HTERT RPE-1 (cell line): ENCODE data around the gene BMS1.
"Not testable (repeated sequence)": the region's sequence is repeated elsewhere in the genome, so short reads cannot be mapped to it uniquely, and the experiment has no call there.

ENCODE experiments used
- in situ Hi-C: fragments of 300-500 bp; cut with MboI; formaldehyde crosslinking; loops from 4 replicates; pipeline ENCODE4 v1.14.3; 2020; ENCODE audit warnings: low sequenced_read_pairs

The BMS1 gene

GRCh38 chr10:42795701-42796100, 13.1 kb downstream of the BMS1 start:
- in situ Hi-C loops: no loop called here

GRCh38 chr10:42801135-42801534, 18.5 kb downstream of the BMS1 start:
- in situ Hi-C loops: no loop called here

DNA sequence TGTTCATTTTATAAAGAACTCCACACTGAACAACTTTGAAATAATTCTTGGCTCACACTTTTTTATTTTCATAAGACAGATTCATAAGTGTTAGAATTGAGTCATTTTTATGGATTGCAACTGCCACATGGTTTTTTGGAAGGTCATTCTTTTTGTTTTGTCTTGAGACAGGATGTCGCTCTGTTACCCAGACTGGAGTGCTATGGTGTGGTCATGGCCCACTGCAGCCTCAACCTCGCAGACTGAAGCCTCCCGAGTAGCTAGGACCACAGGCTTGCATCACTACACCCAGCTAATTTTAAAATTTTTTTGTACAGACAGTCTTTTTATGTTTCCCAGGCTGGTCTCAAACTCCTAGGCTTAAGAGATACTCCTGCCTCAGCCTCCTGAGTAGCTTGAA, 20.3 kb downstream of the BMS1 start:
- in situ Hi-C loops: no loop called here

DNA sequence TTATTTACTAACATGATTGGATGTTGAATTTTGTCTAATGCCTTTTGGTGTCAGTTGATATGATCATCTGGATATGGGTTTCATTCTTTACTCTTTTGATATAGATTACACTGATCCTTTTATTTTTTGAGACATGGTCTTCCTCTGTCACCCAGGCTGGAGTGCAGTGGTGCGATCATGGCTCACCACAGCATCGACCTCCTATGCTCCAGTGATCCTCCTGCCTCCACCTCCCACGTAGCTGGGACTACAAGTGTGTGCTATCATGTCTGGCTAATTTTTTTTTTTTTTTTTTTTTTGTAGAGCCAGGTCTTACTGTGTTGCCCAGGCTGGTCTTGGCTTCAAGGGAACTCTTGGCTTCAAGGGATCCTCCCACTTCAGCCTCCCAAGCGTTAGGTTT, 27.1 kb downstream of the BMS1 start:
- in situ Hi-C loops: no loop called here

- in situ Hi-C loops: no loop called here
Measured at GRCh38 chr10:42812028-42812427, 29.4 kb downstream of the BMS1 start.

DNA sequence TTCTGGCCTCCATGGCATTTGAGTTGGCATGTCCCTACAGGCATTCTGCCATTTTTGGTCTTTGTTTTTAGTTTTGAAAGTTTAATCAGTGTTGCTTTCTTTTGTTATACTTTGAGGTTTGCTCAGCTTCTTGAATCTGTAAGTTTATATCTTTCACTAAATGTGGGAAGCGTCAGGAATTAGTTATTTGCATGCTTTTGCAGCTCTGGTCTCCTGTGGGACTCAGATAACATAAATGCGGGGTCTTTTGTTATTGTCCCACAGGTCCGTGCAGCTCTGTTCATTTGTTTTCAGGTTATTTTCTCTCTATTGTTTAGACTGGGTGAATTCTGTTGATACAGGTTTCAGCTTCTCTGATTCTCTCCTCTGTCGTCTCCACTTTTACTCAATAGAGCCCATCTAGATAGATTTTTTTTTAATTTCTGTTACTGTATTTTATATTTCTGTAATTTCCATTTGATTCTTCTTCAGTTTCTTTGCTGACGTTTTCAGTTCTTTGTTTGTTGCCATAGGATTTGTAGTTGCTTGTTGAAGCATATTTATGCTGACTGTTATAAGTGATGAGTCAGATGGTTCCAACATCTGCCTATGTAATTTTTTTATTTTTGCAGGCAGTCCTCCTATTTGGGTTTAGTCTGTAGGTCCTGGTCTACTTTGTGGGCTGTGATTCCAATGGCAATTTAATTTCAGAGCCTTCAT, 31.5 kb downstream of the BMS1 start:
- in situ Hi-C loops: not testable (repeated sequence)

- in situ Hi-C loops: not testable (repeated sequence)
Measured at GRCh38 chr10:42816334-42816733, 33.7 kb downstream of the BMS1 start.

DNA sequence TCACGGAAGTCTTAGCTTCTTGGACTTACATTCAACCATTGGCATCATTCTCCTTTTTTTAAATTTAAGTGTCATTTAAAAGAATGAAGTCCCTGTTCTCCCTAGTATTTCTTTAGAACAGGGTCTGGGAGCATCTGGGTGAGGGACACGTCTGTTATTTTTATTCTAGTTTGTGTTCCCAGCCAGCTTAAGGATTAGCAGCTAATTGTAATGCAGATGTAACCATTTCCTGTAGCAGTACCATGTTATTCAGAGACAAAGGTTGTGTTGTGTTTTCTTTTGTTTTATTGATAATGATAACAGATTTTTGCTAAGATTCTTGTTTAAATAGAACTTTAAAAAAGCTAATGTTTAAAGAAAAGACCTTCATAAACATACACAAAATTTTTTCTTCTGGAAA, 34.3 kb downstream of the BMS1 start:
- in situ Hi-C loops: no loop called here

DNA sequence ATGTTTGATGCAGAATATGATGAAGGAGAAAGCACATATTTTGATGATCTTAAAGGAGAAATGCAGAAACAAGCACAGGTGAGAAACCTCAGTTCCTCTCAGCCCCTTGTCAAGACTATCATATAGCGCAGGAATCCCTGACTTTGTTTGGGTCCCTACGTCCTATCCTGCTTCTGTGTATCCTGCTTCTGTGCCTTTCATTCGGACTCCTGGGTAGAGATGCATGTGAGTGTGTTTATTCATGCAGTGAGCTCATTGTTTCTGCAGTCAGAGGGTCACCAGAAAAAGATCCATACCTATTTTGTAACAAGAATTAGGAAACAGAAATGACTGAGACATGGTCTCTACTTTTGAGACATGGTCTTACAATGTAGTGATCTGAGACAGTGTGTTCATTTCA, 34.8 kb downstream of the BMS1 start:
- in situ Hi-C loops: not testable (repeated sequence)

DNA sequence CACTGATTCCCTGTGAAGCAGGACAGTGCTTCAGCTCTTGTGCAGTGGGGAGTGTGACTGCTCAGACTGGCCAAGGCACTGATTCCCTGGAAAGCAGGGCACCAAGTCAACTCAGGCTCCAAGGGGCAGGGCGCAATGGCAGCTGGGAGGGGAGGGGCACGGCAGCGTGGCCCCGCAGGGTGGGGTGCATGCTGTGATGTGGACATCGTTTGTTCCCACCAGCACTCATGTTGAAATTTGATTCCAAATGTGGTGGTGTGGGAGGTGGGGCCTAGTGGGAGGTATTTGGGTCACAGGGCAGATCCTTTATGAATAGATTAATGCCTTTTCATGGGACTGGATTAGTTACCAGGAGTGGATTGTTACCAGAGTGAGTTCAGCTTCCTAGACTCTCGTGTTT, 44.2 kb downstream of the BMS1 start:
- in situ Hi-C loops: not testable (repeated sequence)

DNA sequence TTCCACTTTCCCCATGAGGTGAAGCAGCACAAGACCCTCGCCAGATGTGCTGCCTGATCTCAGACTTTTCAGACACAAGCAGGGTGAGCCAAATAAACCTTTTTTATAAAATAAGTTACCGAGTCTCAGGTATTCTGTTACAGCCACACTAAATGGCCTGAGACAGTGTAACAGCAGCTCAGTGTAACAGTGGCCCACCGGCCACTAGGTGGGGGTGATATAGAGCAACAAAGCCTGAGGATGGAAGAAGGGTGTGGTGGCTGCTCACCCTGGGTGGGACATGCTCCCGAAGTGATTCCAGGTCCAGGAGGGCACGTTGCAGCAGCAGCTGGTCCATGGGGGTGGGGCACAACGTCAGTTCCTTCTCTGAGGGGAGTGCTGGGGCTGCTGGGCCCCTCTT, 44.6 kb downstream of the BMS1 start:
- in situ Hi-C loops: no loop called here

GRCh38 chr10:42828391-42828790, 45.8 kb downstream of the BMS1 start:
- in situ Hi-C loops: not testable (repeated sequence)

DNA sequence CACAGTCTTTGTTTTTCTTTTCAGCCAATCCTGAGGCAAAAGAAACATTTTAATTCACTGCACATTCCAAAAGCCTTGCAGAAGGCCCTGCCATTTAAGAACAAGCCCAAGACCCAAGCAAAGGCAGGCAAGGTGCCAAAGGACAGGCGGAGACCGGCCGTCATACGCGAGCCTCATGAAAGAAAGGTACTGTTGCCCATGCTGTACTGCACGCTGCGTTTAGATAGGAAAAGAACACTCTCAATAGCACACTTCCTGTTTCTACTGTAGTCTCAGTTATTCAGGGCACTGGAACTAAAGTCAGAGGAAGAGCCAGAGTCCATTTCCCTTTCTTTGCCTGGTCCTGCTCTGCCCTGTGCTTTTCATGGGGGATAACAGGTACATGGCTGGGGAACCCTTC, 47.6 kb downstream of the BMS1 start:
- in situ Hi-C loops: no loop called here

DNA sequence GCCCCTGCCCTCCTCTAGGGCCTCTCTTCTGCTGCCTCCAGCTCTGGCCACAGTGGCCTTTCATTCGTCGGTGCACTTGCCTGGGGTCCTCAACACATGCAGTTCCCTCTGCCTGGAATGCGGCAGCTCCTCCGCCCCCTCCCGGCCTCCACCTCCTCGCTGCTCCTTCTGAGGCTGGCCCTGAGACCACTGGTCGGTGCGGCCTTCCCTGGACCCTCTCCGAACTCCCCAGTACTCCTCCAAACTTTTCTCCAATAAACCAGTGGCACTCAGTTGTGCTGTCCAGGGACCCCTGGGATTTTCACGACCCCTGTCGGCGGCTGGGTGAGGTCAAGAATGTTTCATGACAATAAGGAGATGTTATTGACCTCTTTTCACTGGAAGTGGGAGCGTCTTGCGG, 53.5 kb downstream of the BMS1 start:
- in situ Hi-C loops: no loop called here

GRCh38 chr10:42836771-42837468, 54.3 kb downstream of the BMS1 start:
- in situ Hi-C loops: no loop called here

DNA sequence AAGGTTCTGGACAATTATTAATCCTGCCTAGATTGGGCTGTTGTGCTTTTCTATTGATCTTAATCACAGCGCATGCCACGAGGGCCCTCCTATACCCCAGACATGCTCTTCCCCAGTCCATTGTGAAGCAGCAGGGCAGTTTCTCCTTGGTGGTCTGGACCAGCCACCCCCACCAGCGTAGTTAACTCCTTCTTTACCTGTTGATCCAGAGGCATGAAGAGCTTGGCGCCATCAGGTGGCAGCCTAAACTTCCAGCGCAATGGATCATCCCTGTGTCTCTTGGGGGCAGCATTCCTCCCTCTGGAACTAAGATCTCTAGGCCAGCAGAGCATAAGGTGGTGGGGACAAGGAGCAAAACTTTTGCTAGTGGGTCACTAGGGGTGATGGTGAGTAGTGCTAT, 62.2 kb downstream of the BMS1 start:
- in situ Hi-C loops: not testable (repeated sequence)

DNA sequence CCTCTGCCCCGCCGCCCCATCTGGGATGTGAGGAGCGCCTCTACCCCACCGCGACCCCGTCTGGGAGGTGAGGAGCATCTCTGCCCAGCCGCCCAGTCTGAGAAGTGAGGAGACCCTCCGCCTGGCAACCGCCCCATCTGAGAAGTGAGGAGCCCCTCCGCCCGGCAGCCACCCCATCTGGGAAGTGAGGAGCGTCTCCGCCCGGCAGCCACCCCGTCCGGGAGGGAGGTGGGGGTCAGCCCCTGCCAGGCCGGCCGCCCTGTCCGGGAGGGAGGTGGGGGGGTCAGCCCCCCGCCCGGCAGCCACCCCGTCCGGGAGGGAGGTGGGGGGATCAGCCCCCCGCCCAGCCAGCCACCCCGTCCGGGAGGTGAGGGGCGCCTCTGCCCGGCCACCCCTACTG, 64.7 kb downstream of the BMS1 start:
- in situ Hi-C loops: not testable (repeated sequence)

DNA sequence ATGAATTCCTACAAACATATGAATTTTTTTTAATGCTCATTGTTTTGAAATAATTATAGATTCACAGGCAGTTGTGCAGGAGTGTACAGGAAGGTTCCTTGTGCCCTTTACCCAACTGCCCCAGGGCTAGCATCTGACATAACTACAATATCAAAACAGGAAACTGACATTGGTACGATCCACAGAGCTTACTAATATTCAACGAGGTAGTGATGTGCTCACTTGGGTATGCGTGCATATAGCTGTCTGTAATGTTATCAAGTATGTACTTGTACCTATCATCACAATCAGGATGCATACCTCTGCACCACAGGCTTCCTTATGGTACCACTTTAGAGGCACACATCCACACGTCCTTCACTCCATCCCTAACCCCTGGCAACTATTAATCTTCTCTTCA, 68.3 kb downstream of the BMS1 start:
- in situ Hi-C loops: no loop called here

DNA sequence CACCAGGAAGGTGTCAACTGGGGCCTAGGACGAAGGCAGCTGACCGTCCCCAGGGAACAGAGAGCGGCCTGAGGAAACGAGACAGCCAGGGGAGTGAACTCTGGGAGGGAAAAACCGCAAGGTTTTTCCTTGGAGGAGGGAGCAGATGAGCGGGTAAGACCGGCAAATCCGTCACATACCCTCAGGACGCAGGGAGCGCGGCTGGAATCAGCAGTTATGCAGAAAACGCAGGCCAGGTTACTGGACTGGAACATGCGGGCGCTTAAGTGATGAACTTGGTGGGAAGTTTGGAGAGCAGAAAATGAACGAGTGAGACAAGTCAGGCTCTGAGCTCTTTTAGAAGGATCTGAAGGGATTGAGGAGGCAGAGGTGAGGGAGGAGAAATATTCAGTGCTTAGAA, 76.7 kb downstream of the BMS1 start:
- in situ Hi-C loops: no loop called here

DNA sequence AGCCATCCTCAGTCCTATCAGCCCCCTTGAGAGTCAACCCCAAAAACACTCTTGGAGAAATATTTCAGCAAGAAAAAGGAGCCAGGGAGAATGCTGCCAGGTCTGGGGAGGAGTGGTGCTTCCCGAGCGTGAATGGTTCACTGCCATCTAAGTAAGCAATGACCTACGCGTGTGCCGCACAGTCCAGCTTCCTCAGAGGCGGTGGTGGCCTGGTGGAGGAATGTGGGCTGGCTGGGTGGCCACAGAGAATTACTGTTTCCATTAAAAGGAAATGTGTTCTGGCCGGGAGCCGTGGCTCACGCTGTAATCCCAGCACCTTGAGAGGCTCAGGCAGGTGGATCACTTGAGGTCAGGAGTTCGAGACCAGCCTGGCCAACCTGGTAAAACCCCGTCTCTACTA, 77.4 kb downstream of the BMS1 start:
- in situ Hi-C loops: not testable (repeated sequence)

DNA sequence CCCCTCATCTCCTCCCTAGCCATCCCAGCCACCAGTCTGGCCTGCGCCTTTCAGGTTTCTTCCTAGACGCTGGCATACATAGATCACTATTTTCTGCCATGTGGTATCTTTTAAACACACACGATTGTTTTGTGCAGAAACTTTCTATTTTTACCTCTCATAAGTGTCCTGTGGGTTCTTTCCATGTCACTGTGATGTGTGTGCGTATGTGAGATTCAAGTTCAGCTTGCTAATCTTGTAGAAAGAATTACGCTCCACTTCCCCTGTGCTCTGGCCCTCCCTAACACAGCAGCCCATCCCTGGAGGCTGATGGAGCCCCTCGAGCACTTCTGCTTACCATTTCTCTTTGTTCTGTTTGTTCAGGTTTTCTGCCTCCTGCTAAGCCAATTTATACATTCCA, 80.2 kb downstream of the BMS1 start:
- in situ Hi-C loops: not testable (repeated sequence)

GRCh38 chr10:42864575-42864974, 82.0 kb downstream of the BMS1 start:
- in situ Hi-C loops: no loop called here

DNA sequence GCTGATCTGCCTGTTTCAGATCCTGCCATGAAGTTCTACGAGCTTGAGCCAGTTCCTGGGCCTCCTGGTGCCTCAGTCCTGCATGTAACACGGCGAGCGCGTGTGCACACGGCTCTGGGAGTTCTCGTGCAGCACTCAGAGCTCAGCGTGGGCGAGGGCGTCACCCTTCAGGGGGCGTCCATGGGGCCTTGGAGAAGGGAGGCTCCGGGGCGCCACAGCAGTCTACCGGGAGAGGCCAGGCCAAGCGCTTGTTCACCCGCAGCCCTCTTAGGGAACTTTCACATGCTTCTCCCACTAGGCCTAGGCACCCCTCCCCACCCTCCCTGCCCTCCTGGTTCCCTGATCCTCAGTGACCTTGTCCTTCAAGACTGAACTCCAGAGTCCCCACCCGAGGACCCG, 83.1 kb downstream of the BMS1 start:
- in situ Hi-C loops: no loop called here
